Breast epithelium (tissue), 4 donors: ENCODE measurements around the gene C6orf132. TPM values are rescaled to one million over a fixed set of nuclear protein-coding genes. Genes with fewer than 3 reads are reported as not detected.

Experiments
- DNase-seq, 2 donors: peaks; one replicate each; pipeline ENCODE4 v3.0.0-alpha.2; 2019; ENCODE audit warnings: low spot score in 2 of 2
- H3K27ac ChIP-seq, 2 donors: fragments of 200-600 bp; sonication (generic) in 1 of 2; one replicate each; pipeline ENCODE4 v1.5.1; 2016 to 2019; ENCODE audit warnings: mild to moderate bottlenecking in 1 of 2
- H3K27me3 ChIP-seq, 2 donors: fragments of 200-600 bp; sonication (generic) in 1 of 2; one replicate each; pipeline versions ENCODE4 v1.5.1 to v1.6.0; 2017 to 2019; ENCODE audit warnings: control low read depth in 1 of 2, mild to moderate bottlenecking in 1 of 2
- H3K36me3 ChIP-seq: fragments of 200-600 bp; one replicate; pipeline ENCODE4 v1.5.1; 2019
- H3K4me1 ChIP-seq, 2 donors: fragments of 200-600 bp; sonication (generic); one replicate each; pipeline ENCODE4 v1.5.1; 2016 to 2019; ENCODE audit warnings: control low read depth in 1 of 2
- H3K4me3 ChIP-seq, 3 donors: fragments of 200-600 bp; sonication (generic); 1 replicate in 2 of 3; 2 replicates in 1 of 3; pipeline ENCODE4 v1.5.1; 2016 to 2019; ENCODE audit warnings: mild to moderate bottlenecking in 3 of 3, moderate library complexity in 2 of 3
- H3K9me3 ChIP-seq, 2 donors: fragments of 200-600 bp; sonication (generic) in 1 of 2; one replicate each; pipeline ENCODE4 v1.5.1; 2016 to 2019; ENCODE audit warnings: control low read depth in 1 of 2
- POLR2A ChIP-seq: fragments of 450-650 bp; IDR thresholded peaks from one replicate; pipeline ENCODE4 v1.6.1; 2016; ENCODE audit warnings: antibody characterized with exemption, mild to moderate bottlenecking, moderate library complexity
- POLR2AphosphoS5 ChIP-seq, 3 donors: sonication (generic); formaldehyde crosslinking; IDR thresholded peaks; one replicate each; pipeline ENCODE4 v1.6.1; 2017; ENCODE audit warnings: antibody characterized with exemption in 3 of 3
- intact Hi-C: fragments of 100-400 bp; cut with DNase I; formaldehyde crosslinking; loops from one replicate; pipeline ENCODE4 v1.15.1; 2023; ENCODE audit warnings: low total_unique reads
- total RNA-seq, 3 donors: library from RNA; depleted of rRNA; stranded (reverse); fragments of >200 nt; gene quantifications; one replicate each; pipeline ENCODE4 v1.1.0, GENCODE V29; 2016
- TF ChIP-seq, protein P1 (sequence below), 3 donors: fragments of 450-650 bp; IDR thresholded peaks; one replicate each; pipeline ENCODE4 v1.5.1; 2016 to 2017; ENCODE audit warnings: antibody characterized with exemption in 3 of 3, mild to moderate bottlenecking in 3 of 3, moderate library complexity in 3 of 3

Gene C6orf132
- total RNA-seq, 3 donors from 2014 or later = 4.2 to 20.2 (median 10.2) TPM

DNA sequence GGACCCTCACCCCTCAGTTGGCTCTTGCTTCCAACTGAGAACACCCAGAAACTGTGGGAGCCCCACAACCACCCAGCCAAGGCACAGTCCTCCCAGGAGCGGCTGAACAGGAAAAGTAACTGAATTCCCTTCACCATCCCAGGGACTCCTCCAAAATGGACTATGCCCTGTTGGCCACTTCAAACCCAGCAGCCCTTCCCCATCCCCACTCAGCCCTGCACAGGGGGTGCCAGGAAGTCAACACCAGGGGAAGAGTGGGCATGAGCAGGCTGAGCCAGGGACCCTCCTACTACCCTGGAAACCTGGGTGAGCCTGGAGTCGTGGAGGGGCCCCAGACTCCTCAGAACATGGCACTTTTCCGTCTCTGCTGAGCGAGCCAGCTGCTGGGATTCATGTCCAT, 42.1 kb upstream of the C6orf132 start:
- intact Hi-C loops = no loop called here
- TF ChIP-seq, protein P1, sequence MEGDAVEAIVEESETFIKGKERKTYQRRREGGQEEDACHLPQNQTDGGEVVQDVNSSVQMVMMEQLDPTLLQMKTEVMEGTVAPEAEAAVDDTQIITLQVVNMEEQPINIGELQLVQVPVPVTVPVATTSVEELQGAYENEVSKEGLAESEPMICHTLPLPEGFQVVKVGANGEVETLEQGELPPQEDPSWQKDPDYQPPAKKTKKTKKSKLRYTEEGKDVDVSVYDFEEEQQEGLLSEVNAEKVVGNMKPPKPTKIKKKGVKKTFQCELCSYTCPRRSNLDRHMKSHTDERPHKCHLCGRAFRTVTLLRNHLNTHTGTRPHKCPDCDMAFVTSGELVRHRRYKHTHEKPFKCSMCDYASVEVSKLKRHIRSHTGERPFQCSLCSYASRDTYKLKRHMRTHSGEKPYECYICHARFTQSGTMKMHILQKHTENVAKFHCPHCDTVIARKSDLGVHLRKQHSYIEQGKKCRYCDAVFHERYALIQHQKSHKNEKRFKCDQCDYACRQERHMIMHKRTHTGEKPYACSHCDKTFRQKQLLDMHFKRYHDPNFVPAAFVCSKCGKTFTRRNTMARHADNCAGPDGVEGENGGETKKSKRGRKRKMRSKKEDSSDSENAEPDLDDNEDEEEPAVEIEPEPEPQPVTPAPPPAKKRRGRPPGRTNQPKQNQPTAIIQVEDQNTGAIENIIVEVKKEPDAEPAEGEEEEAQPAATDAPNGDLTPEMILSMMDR (IDR thresholded peaks at IDR 0.05) = no peak
- no peak for TF ChIP-seq POLR2A
- TF ChIP-seq POLR2AphosphoS5 (IDR thresholded peaks at IDR 0.05) = no peak
- Histone ChIP-seq H3K4me1 (no peaks in the 10 kb centered on the region), H3K27ac (no peak overlapping the region), H3K4me3 (no peak overlapping the region), H3K36me3 (no peaks in the 10 kb centered on the region), H3K27me3 (no peaks in the 10 kb centered on the region), H3K9me3 (no peaks in the 10 kb centered on the region)
- DNase-seq = no peak

DNA sequence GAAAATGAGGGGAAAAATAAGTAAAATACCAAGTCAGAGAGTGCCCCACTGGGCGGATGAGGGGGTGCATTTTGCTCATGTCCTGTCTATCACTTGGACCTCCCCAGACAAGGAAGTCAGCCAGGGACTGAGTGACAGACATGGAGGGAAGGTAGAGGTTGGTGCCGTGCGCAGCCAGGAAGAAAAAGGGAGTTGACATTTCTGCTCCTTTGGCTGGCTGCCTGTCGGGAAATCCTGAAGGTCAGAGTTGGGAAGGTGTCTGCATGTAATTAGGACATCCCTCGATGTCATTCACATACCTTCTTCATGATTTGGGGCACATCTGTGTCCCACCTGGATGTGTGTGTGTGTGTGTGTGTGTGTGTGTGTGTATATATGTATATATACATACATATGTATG, 39.7 kb upstream of the C6orf132 start:
- no peak overlapping the region for H3K4me3 ChIP-seq
- peaks cover 0 to 3% of the 10 kb centered on the region in 2 donors for H3K27me3 ChIP-seq
- DNase-seq = no peak
- intact Hi-C loops = no loop called here
- no peak overlapping the region for H3K27ac ChIP-seq
- no peaks in the 10 kb centered on the region for H3K9me3 ChIP-seq
- H3K36me3 ChIP-seq = no peaks in the 10 kb centered on the region
- TF ChIP-seq, protein P1 (IDR thresholded peaks at IDR 0.05) = no peak
- TF ChIP-seq POLR2AphosphoS5 (IDR thresholded peaks at IDR 0.05) = no peak
- no peak for TF ChIP-seq POLR2A
- no peaks in the 10 kb centered on the region for H3K4me1 ChIP-seq

DNA sequence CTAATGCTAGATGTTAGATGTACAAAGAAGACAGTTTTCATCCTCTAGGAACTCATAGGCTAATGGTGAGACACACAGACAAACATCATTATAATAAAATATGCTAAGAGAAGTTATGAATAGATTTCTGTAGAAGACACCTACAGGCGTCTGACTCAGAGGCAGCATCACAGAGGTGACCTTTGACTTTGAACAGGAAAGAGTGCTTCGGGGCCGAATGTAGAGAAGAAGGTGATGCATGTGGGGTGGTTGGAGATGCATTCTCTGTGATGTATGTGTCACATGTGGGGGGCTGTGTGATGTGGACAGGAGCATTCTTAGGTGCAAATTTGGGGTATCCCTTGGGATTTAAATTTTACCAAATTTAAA, 37.5 kb upstream of the C6orf132 start:
- no peak for DNase-seq
- Histone ChIP-seq H3K27me3 (peaks cover 0 to 3% of the 10 kb centered on the region in 2 donors), H3K9me3 (no peaks in the 10 kb centered on the region), H3K36me3 (no peaks in the 10 kb centered on the region), H3K27ac (no peak overlapping the region), H3K4me3 (no peak overlapping the region), H3K4me1 (no peaks in the 10 kb centered on the region)
- no peak for TF ChIP-seq POLR2AphosphoS5 (IDR thresholded peaks at IDR 0.05)
- no peak for TF ChIP-seq POLR2A
- TF ChIP-seq, protein P1 (IDR thresholded peaks at IDR 0.05) = no peak
- intact Hi-C loops = no loop called here

DNA sequence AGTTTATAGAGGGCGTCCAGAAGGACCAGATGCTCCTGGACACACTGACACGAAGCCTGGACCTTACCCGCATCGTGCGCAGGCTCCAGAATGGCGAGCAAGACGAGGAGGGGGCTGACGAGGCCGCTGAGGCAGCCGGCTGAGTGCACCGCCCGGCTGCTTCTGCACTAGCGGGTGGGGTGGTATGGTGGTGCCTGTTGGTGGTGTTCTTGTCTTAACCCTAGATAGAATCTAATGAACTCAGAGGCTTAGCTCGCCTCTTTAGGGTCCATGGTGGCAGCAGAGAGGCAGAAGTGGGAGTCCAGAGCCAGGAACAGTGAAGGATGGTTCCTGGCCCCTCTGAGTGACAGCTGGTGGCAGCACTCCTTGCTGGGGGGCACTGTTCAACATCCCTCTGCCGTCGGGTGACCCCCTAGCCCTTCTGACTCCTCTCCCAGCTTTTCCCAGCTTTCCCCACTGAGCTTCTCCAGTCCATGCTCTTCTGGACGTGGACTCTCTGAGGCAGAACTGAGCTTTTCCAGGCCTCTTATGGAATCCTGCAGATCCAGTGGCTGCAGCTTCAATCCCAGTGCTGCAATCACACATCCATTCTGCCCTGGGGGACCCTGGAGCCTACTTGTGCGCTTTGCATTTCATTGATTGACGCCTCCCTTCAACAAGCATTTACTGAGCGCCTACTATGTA, 37.0 kb upstream of the C6orf132 start:
- no peaks in the 10 kb centered on the region for H3K4me1 ChIP-seq
- H3K4me3 ChIP-seq = no peak overlapping the region
- no peak for DNase-seq
- intact Hi-C loops = no loop called here
- no peaks in the 10 kb centered on the region for H3K9me3 ChIP-seq
- H3K27me3 ChIP-seq = peaks cover 0 to 3% of the 10 kb centered on the region in 2 donors
- TF ChIP-seq POLR2A (no peak), POLR2AphosphoS5 (IDR thresholded peaks at IDR 0.05) (no peak)
- TF ChIP-seq, protein P1 (IDR thresholded peaks at IDR 0.05) = no peak
- H3K27ac ChIP-seq = no peak overlapping the region
- H3K36me3 ChIP-seq = no peaks in the 10 kb centered on the region

DNA sequence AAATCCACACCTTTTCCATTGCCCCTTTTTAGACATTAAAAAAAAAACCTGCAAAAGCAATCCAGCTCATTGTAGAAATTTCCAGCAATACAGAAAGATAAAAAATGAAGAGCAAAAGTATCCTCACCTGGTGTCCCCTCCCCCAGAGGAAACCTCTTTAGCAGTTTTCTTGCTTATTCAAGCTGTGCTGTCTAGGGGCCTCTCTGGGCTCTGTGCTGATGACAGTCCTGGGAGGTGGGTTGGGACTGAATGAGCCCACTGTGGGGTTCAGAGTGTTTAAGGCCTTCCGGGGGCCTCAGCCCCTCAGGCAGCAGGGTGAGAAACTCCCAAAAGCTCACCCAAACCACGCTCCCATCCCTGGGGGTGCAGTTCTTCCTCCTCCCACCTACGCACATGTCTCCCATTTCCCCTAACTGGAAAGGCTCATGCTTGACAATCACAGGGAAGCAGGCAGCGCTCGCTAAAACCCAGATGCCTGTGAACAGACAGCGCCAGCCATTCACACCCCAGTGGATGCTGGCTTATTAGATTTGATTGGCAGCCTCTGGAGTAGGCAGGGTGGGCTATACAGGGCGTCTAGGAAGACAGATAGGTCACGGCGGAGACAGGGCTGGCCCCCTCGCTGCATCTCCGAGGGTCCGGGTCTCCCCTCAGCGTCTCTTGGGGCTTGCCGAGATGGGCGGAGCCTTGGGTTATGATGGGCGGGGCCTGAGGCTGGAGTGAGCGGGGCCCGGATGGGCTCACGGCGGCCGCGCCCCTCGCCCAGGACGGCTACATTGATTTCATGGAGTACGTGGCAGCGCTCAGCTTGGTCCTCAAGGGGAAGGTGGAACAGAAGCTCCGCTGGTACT, 35.3 kb upstream of the C6orf132 start:
- no peaks in the 10 kb centered on the region for H3K36me3 ChIP-seq
- H3K9me3 ChIP-seq = no peaks in the 10 kb centered on the region
- H3K4me3 ChIP-seq = no peak overlapping the region
- H3K27me3 ChIP-seq = peaks cover 0 to 3% of the 10 kb centered on the region in 2 donors
- no peaks in the 10 kb centered on the region for H3K4me1 ChIP-seq
- H3K27ac ChIP-seq = no peak overlapping the region
- intact Hi-C loops = no loop called here
- TF ChIP-seq POLR2A = no peak
- TF ChIP-seq, protein P1 (IDR thresholded peaks at IDR 0.05) = no peak
- TF ChIP-seq POLR2AphosphoS5 (IDR thresholded peaks at IDR 0.05) = no peak
- no peak for DNase-seq
